GM18858 (cell line): ENCODE data around the gene RBMS1.
"Not testable (repeated sequence)": the region's sequence is repeated elsewhere in the genome, so short reads cannot be mapped to it uniquely, and the experiment has no call there.

ENCODE experiments used
- ATAC-seq: cut with Tn5 transposase; IDR thresholded peaks from one replicate; pipeline ENCODE4 v1.9.1; 2021; ENCODE audit not compliant: unreplicated experiment

Gene RBMS1

GRCh38 chr2:160384791-160385190 lies 108.8 kb downstream of the RBMS1 start:
- ATAC-seq, result no peak

- no peak for ATAC-seq
These were observed 112.1 kb downstream of the RBMS1 start for GRCh38 chr2:160381425-160381951.

- no peak for ATAC-seq
These were observed 113.0 kb downstream of the RBMS1 start for GRCh38 chr2:160380611-160381010.

GRCh38 chr2:160380000-160380570 lies 113.5 kb downstream of the RBMS1 start:
- ATAC-seq, result no peak

GRCh38 chr2:160379399-160379798 lies 114.2 kb downstream of the RBMS1 start:
- no peak for ATAC-seq

- ATAC-seq, result no peak
These were observed 116.2 kb downstream of the RBMS1 start for GRCh38 chr2:160377204-160377995.

- ATAC-seq, result no peak
These were observed 117.0 kb downstream of the RBMS1 start for GRCh38 chr2:160376576-160376975.

GRCh38 chr2:160375802-160376469 lies 117.7 kb downstream of the RBMS1 start:
- ATAC-seq, result no peak

GRCh38 chr2:160375037-160375436 lies 118.6 kb downstream of the RBMS1 start:
- no peak for ATAC-seq

- no peak for ATAC-seq
These were observed 119.9 kb downstream of the RBMS1 start for GRCh38 chr2:160373666-160374065.

GRCh38 chr2:160373263-160373662 lies 120.3 kb downstream of the RBMS1 start:
- no peak for ATAC-seq

- ATAC-seq, result no peak
These were observed 121.0 kb downstream of the RBMS1 start for GRCh38 chr2:160372585-160372984.

- ATAC-seq, result no peak
These were observed 121.6 kb downstream of the RBMS1 start for GRCh38 chr2:160372010-160372356.

GRCh38 chr2:160371251-160372009 lies 122.2 kb downstream of the RBMS1 start:
- ATAC-seq, result no peak

- ATAC-seq, result no peak
These were observed 124.3 kb downstream of the RBMS1 start for GRCh38 chr2:160368988-160369930.

GRCh38 chr2:160367887-160368286 lies 125.7 kb downstream of the RBMS1 start:
- no peak for ATAC-seq

GRCh38 chr2:160367139-160367538 lies 126.5 kb downstream of the RBMS1 start:
- ATAC-seq, result not testable (repeated sequence)

GRCh38 chr2:160366474-160366873 lies 127.1 kb downstream of the RBMS1 start:
- ATAC-seq, result no peak

GRCh38 chr2:160365716-160366367 lies 127.8 kb downstream of the RBMS1 start:
- ATAC-seq, result no peak

- ATAC-seq, result no peak
These were observed 129.2 kb downstream of the RBMS1 start for GRCh38 chr2:160364364-160364763.
